HepG2 (cell line): Measurements from ENCODE around the gene GJD3. TPM values are rescaled to one million over a fixed set of nuclear protein-coding genes. Genes with fewer than 3 reads are reported as not detected.
A peak's percentile ranks its signal among the peaks of the same experiment; 100 is the strongest.

Experiments used
- ATAC-seq: fragments of 200-7000 bp; cut with Tn5 transposase; 3 replicates; pipeline ENCODE4 v1.9.1; 2020; ENCODE audit warnings: mild to moderate bottlenecking, moderate library complexity
- BruUV-seq: library from RNA; stranded (reverse); fragments of 400-500 nt; replicated peaks from 2 replicates; lab custom pipeline; 2021; lab: Mats Ljungman, UMichigan
- CTCF ChIA-PET: fragments of 300-600 bp; formaldehyde crosslinking; extraction: SDS; loops from one replicate; lab custom pipeline; 2021; ENCODE audit warnings: low total read pairs, inconsistent platforms, low intra/inter-chr PET ratio; lab: Yijun Ruan, JAX
- POLR2A ChIA-PET: fragments of 350-600 bp; sonication (Branson Sonifier 250); formaldehyde crosslinking; loops from one replicate; lab custom pipeline; 2020; ENCODE audit warnings: antibody characterized with exemption, inconsistent platforms; lab: Yijun Ruan, JAX
- DNase-seq: peaks from one replicate; pipeline ENCODE4 v3.0.0-alpha.2; 2015; ENCODE audit warnings: low spot score
- FAIRE-seq: peaks from 3 replicates; lab custom pipeline; 2011; peaks lifted over from hg19 to GRCh38; lab: Jason Lieb, UNC
- H2AFZ ChIP-seq: one replicate; pipeline ENCODE4 v1.6.1; 2011; ENCODE audit warnings: low read length, inconsistent platforms
- H3K27ac ChIP-seq: fragments of 300-600 bp; 3 replicates; pipeline ENCODE4 v1.8.0; 2011; ENCODE audit warnings: mixed run types, mild to moderate bottlenecking, mixed read lengths, low read length, inconsistent platforms; ENCODE audit not compliant: insufficient read depth; ENCODE audit errors: extremely low read length
- H3K27me3 ChIP-seq, 2 experiments: fragments of 200-600 bp in 1 of 2; 2 replicates in 1 of 2; 3 replicates in 1 of 2; pipeline versions ENCODE4 v1.6.0 to v1.8.0; 2011; ENCODE audit warnings: low read length in 2 of 2, mild to moderate bottlenecking in 2 of 2, moderate library complexity in 2 of 2, inconsistent platforms in 1 of 2; ENCODE audit not compliant: insufficient read depth in 2 of 2, control insufficient read depth in 1 of 2
- H3K36me3 ChIP-seq, 2 experiments: fragments of 200-600 bp in 1 of 2; replicated peaks in 1 of 2; 2 replicates in 1 of 2; 3 replicates in 1 of 2; pipeline versions ENCODE4 v1.5.1 to v1.8.0; 2011; ENCODE audit warnings: low read length in 2 of 2, inconsistent platforms in 1 of 2; ENCODE audit not compliant: insufficient read depth in 2 of 2, control insufficient read depth in 1 of 2
- H3K4me1 ChIP-seq: 2 replicates; pipeline ENCODE4 v1.5.1; 2012; ENCODE audit warnings: low read length, inconsistent platforms; ENCODE audit not compliant: insufficient read depth
- H3K4me2 ChIP-seq: 2 replicates; pipeline ENCODE4 v1.6.0; 2011; ENCODE audit warnings: low read depth, low read length, inconsistent platforms
- H3K4me3 ChIP-seq, 3 experiments: fragments of 200-600 bp in 1 of 3; sonication (generic), shearing (Covaris generic) in 1 of 3; replicated peaks in 1 of 3; 2 replicates each; pipeline ENCODE4 v1.5.1; 2011 to 2016; ENCODE audit warnings: low read length in 3 of 3, inconsistent platforms in 2 of 3, low read depth in 2 of 3, mild to moderate bottlenecking in 2 of 3, control low read depth in 1 of 3, mixed read lengths in 1 of 3; ENCODE audit not compliant: insufficient read depth in 1 of 3
- H3K79me2 ChIP-seq: one replicate; pipeline ENCODE4 v1.6.1; 2011; ENCODE audit warnings: low read length, inconsistent platforms; ENCODE audit not compliant: insufficient read depth
- H3K9ac ChIP-seq: 2 replicates; pipeline ENCODE4 v1.6.0; 2011; ENCODE audit warnings: mild to moderate bottlenecking, low read depth, low read length, inconsistent platforms; ENCODE audit not compliant: insufficient read depth
- H3K9me3 ChIP-seq: 2 replicates; pipeline ENCODE4 v1.5.1; 2012; ENCODE audit warnings: mild to moderate bottlenecking, low read length
- H4K20me1 ChIP-seq: 2 replicates; pipeline ENCODE4 v1.6.0; 2011; ENCODE audit warnings: inconsistent platforms, mild to moderate bottlenecking, low read length, moderate library complexity; ENCODE audit not compliant: insufficient read depth
- ADNP ChIP-seq: sonication (generic); formaldehyde crosslinking; IDR thresholded peaks from 2 replicates; pipeline ENCODE4 v1.4.0; 2020; ENCODE audit warnings: missing genetic modification reagents
- AGO2 ChIP-seq: fragments of 200-400 bp; formaldehyde crosslinking; optimal IDR thresholded peaks from 2 replicates; pipeline ENCODE3; 2017; ENCODE audit warnings: mild to moderate bottlenecking, low read depth, low read length, moderate library complexity
- EED ChIP-seq: sonication (generic); formaldehyde crosslinking; IDR thresholded peaks from 2 replicates; pipeline ENCODE4 v1.5.0; 2020; ENCODE audit warnings: mild to moderate bottlenecking, missing genetic modification reagents
- GFI1 ChIP-seq: sonication (generic); formaldehyde crosslinking; IDR thresholded peaks from 2 replicates; pipeline ENCODE4 v1.5.0; 2020; ENCODE audit warnings: missing genetic modification reagents, mild to moderate bottlenecking, borderline replicate concordance
- HNRNPL ChIP-seq: fragments of 200-400 bp; formaldehyde crosslinking; IDR thresholded peaks from 2 replicates; pipeline ENCODE4 v1.6.1; 2017; ENCODE audit warnings: mild to moderate bottlenecking, low read depth, low read length
- MAF1 ChIP-seq: sonication (generic); formaldehyde crosslinking; IDR thresholded peaks from 2 replicates; pipeline ENCODE4 v1.5.0; 2020; ENCODE audit warnings: missing genetic modification reagents, borderline replicate concordance
- MBD4 ChIP-seq: IDR thresholded peaks from 2 replicates; pipeline ENCODE4 v1.6.1; 2012; ENCODE audit warnings: low read length, inconsistent platforms, borderline replicate concordance
- SMC3 ChIP-seq: IDR thresholded peaks from 2 replicates; pipeline ENCODE4 v1.6.1; 2011; ENCODE audit warnings: low read length, improper control_type of control experiment
- ZBTB20 ChIP-seq: sonication (generic); formaldehyde crosslinking; IDR thresholded peaks from 2 replicates; pipeline ENCODE4 v1.8.1; 2023; ENCODE audit warnings: missing genetic modification reagents, low read depth, mild to moderate bottlenecking, borderline replicate concordance
- ZBTB8A ChIP-seq: sonication (generic); formaldehyde crosslinking; IDR thresholded peaks from 2 replicates; pipeline ENCODE4 v1.4.0; 2020; ENCODE audit warnings: mild to moderate bottlenecking, low read depth, missing genetic modification reagents, borderline replicate concordance
- ZNF572 ChIP-seq: sonication (generic); formaldehyde crosslinking; IDR thresholded peaks from 2 replicates; pipeline ENCODE4 v1.5.1; 2020; ENCODE audit warnings: mild to moderate bottlenecking, missing genetic modification reagents
- ZNF607 ChIP-seq: sonication (generic); formaldehyde crosslinking; IDR thresholded peaks from 2 replicates; pipeline ENCODE4 v1.5.1; 2020; ENCODE audit warnings: missing genetic modification reagents, mild to moderate bottlenecking, borderline replicate concordance
- ZNF687 ChIP-seq: sonication (generic); formaldehyde crosslinking; IDR thresholded peaks from 2 replicates; pipeline ENCODE4 v1.5.1; 2020; ENCODE audit warnings: mild to moderate bottlenecking, missing genetic modification reagents, moderate library complexity
- WGBS: methylation state at CpG from one replicate; pipeline ENCODE4 v1.1.6; 2017; ENCODE audit warnings: low lambda C conversion rate; 5-methylcytosine and 5-hydroxymethylcytosine counted together
- in situ Hi-C: cut with HindIII; loops from 2 replicates; pipeline ENCODE4 v1.10.0; 2017; ENCODE audit warnings: low pct_unique_long_range_greater_than_20kb; ENCODE audit not compliant: extremely low pct_ligation_motif_present
- intact Hi-C: fragments of 100-400 bp; cut with micrococcal nuclease; formaldehyde crosslinking; loops from one replicate; pipeline ENCODE4 v1.10.0; 2022; ENCODE audit not compliant: unreplicated experiment
- polyA plus RNA-seq, 8 experiments: library from polyadenylated mRNA; depleted of rRNA in 3 of 8; stranded (reverse) in 7 of 8; unstranded in 1 of 8; fragments of >200 nt; fragmentation: Illumina TruSeq in 4 of 8; extraction: Trizol in 4 of 8; gene quantifications; 2 replicates each; pipeline versions ENCODE4 v1.2.1 to v1.2.3, GENCODE V29; 2011 to 2016; ENCODE audit warnings: low read depth in 4 of 8, missing spikeins in 1 of 8, mixed read lengths in 1 of 8; ENCODE audit not compliant: insufficient read depth in 1 of 8
- total RNA-seq, 5 experiments: library from RNA; depleted of rRNA; stranded (reverse); fragments of >200 nt; fragmentation: Illumina TruSeq; extraction: Trizol; gene quantifications; 2 replicates each; pipeline ENCODE4 v1.2.3, GENCODE V29; 2016; ENCODE audit warnings: low read depth in 1 of 5
- TF ChIP-seq, protein P1 (sequence below): sonication (generic); formaldehyde crosslinking; IDR thresholded peaks from 2 replicates; pipeline ENCODE4 v1.4.0; 2020; ENCODE audit warnings: mild to moderate bottlenecking, missing genetic modification reagents

Gene GJD3
- total and polyA plus RNA-seq, 2 of the 13 experiments (the other 11 are each of a cell fraction or from before 2014, with no cell fraction given): not detected

DNA sequence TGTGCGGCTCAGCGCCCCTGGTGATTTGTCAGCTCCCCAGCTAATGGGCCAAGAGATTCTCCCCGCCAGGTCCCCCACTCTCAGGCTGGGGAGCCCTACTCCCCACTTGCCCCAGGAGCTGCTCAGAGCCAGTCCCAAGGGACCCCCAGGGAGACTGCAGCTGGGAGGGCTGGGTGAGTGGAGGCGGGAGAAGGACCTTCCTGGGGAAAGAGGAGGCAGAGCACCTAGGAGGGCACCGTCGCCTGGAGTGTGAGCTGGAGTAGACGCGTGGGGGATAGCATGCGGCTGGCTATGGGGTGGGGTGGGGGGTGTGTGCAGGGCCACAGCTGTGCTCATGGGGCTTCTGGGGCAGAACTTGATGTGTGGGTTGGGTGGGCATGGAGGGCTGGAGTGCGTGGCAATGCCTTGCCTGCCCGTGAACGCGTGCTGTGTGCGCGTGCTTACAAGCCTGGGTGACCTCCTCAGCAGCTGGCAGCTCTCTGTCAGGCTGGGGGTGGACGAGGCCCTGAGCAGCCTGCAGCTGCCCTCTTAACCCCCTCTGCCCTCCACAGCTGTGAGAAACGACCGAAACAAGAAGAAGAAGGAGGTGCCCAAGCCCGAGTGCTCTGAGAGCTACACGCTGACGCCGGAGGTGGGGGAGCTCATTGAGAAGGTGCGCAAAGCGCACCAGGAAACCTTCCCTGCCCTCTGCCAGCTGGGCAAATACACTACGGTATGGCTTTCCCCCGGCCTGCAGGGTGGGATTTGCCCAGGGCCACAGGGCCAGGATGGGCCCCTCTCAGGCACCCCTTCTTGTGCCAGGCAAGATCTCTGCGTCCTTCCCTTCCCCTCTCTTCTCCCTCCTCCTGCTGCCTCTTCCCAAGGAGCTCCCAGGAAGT is 12.9 kb downstream of the GJD3 start:
- TF ChIP-seq GFI1: no peak
- no peak for TF ChIP-seq MBD4
- TF ChIP-seq ADNP (CRISPR knock-in tag): no peak
- 0 out of 2 replicates have a peak, but pooled peaks have one; percentile 67 for TF ChIP-seq ZNF572 (CRISPR knock-in tag)
- TF ChIP-seq, protein P1, sequence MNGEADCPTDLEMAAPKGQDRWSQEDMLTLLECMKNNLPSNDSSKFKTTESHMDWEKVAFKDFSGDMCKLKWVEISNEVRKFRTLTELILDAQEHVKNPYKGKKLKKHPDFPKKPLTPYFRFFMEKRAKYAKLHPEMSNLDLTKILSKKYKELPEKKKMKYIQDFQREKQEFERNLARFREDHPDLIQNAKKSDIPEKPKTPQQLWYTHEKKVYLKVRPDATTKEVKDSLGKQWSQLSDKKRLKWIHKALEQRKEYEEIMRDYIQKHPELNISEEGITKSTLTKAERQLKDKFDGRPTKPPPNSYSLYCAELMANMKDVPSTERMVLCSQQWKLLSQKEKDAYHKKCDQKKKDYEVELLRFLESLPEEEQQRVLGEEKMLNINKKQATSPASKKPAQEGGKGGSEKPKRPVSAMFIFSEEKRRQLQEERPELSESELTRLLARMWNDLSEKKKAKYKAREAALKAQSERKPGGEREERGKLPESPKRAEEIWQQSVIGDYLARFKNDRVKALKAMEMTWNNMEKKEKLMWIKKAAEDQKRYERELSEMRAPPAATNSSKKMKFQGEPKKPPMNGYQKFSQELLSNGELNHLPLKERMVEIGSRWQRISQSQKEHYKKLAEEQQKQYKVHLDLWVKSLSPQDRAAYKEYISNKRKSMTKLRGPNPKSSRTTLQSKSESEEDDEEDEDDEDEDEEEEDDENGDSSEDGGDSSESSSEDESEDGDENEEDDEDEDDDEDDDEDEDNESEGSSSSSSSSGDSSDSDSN (CRISPR knock-in tag): 0 out of 2 replicates have a peak, but pooled peaks have one; percentile 7
- no peak for TF ChIP-seq EED
- TF ChIP-seq ZNF687: 0 out of 2 replicates have a peak, but pooled peaks have one; percentile 9
- TF ChIP-seq AGO2: peak; percentile 47
- no peak for TF ChIP-seq SMC3
- no peak for TF ChIP-seq ZBTB8A (CRISPR knock-in tag)
- TF ChIP-seq ZBTB20: peak; percentile 23; the same call in 1 of the 2 replicates
- TF ChIP-seq HNRNPL: 0 out of 2 replicates have a peak, but pooled peaks have one; percentile 39
- no peak for TF ChIP-seq MAF1 (CRISPR knock-in tag)
- 0 out of 2 replicates have a peak, but pooled peaks have one; percentile 46 for TF ChIP-seq ZNF607 (CRISPR knock-in tag)
- Histone ChIP-seq H2AFZ (no peak overlapping the region), H3K9ac (0 out of 2 replicates have a peak overlapping the region, but pooled peaks have one; percentile 3), H3K4me3 (no peak overlapping the region), H3K27ac (peak overlapping the region; percentile 49), H3K36me3 (peaks cover 29 to 38% of the 10 kb centered on the region in 2 experiments), H3K9me3 (no peaks in the 10 kb centered on the region), H4K20me1 (no peaks in the 10 kb centered on the region), H3K4me1 (peaks cover 65% of the 10 kb centered on the region), H3K4me2 (peak overlapping the region; percentile 22; the same call in 1 of the 2 replicates), H3K79me2 (peaks cover 10% of the 10 kb centered on the region), H3K27me3 (no peaks in the 10 kb centered on the region)
- no TSS peak for BruUV-seq
- CTCF ChIA-PET: no interaction called here
- DNase-seq (no peak), ATAC-seq (no peak), FAIRE-seq (no peak)
- POLR2A ChIA-PET: interaction anchor here (0.5 to 4.2 kb wide), 15 partner anchors 7 to 200 kb away, joined by 3 to 34 read pairs (median 6); partner anchors contain the start of genes RARA and WIPF2
- WGBS: 92% methylated on average over 21 of the region's 27 CpGs
- in situ Hi-C loops (loop anchor here (5.0 to 10.0 kb wide), 2 partner anchors 34 to 147 kb away; no protein-coding TSS in a partner anchor), intact Hi-C loops (no loop called here)
